ENCODE measurements around the gene SORBS2.

The SORBS2 gene

GRCh38 chr4:185738820-185739219 is 73.2 kb downstream of the SORBS2 start:
- TF ChIP-seq CTCF (conservative IDR thresholded peaks at IDR 0.05; ENCODE audit: low read depth, low read length), result no peak
- DNase-seq (ENCODE audit: low read depth), result no peak
- H3K4me3 ChIP-seq (ENCODE audit: low read length), result no peak overlapping the region

GRCh38 chr4:185738038-185738552 is 73.9 kb downstream of the SORBS2 start:
- TF ChIP-seq CTCF (conservative IDR thresholded peaks at IDR 0.05; ENCODE audit: low read depth, low read length), result no peak
- no peak overlapping the region for H3K4me3 ChIP-seq (ENCODE audit: low read length)
- DNase-seq (ENCODE audit: low read depth), result peak; percentile 52

GRCh38 chr4:185737489-185738037 is 74.4 kb downstream of the SORBS2 start:
- no peak overlapping the region for H3K4me3 ChIP-seq (ENCODE audit: low read length)
- TF ChIP-seq CTCF (conservative IDR thresholded peaks at IDR 0.05; ENCODE audit: low read depth, low read length), result no peak
- DNase-seq (ENCODE audit: low read depth), result no peak

GRCh38 chr4:185736882-185737281 is 75.1 kb downstream of the SORBS2 start:
- no peak for DNase-seq (ENCODE audit: low read depth)
- TF ChIP-seq CTCF (conservative IDR thresholded peaks at IDR 0.05; ENCODE audit: low read depth, low read length), result no peak
- H3K4me3 ChIP-seq (ENCODE audit: low read length), result no peak overlapping the region

- H3K4me3 ChIP-seq (ENCODE audit: low read length), result no peak overlapping the region
- no peak for DNase-seq (ENCODE audit: low read depth)
- no peak for TF ChIP-seq CTCF (conservative IDR thresholded peaks at IDR 0.05; ENCODE audit: low read depth, low read length)
Observed at GRCh38 chr4:185735866-185736400, 76.1 kb downstream of the SORBS2 start.

GRCh38 chr4:185734930-185735329 is 77.1 kb downstream of the SORBS2 start:
- TF ChIP-seq CTCF (conservative IDR thresholded peaks at IDR 0.05; ENCODE audit: low read depth, low read length), result no peak
- DNase-seq (ENCODE audit: low read depth), result no peak
- H3K4me3 ChIP-seq (ENCODE audit: low read length), result no peak overlapping the region

GRCh38 chr4:185734214-185734613 is 77.8 kb downstream of the SORBS2 start:
- no peak for DNase-seq (ENCODE audit: low read depth)
- no peak overlapping the region for H3K4me3 ChIP-seq (ENCODE audit: low read length)
- no peak for TF ChIP-seq CTCF (conservative IDR thresholded peaks at IDR 0.05; ENCODE audit: low read depth, low read length)

Measured in retinal pigment epithelial cell (primary cell).